ENCODE measurements around the gene FTSJ3.
"Not testable (repeated sequence)": the region's sequence is repeated elsewhere in the genome, so short reads cannot be mapped to it uniquely, and the experiment has no call there.

The FTSJ3 gene

DNA sequence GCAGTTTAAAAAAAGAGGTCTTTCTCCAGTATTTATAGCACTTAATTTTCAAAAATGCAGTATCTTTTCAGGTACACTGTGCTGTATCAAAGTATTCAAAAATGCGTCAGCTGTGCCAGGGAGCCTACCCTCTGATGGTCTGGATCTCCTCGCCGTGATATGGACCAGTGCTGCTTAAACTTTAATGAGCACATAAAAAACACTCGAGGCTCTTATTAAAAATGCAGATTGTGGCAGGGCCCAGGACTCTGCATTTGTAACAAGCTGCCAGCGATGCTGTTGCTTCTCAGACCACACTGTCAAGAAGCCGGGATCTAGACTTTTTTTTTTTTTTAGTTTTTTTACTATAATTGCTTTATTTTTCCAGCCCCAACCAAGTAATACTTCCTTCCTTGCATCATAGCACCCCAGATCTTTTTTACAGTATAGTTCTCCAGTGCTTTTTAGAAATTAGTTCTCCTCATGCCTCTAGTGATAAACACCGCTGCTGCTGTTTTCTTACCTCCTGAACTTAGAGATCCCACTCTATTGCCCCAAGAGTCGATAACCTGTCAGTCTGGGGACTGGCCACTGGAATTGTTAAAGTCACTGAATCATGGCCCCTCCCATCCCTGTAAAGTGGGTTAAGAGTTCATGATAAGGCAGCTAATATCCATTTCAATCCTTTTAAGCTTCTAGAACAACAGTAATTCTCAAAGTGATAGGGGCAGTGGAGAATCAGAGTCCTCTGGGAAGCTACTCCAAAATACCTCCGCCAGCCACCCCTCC, 16.6 kb upstream of the FTSJ3 start:
- Histone ChIP-seq H3K4me3 (ENCODE audit: low read depth, low read length) (no peak overlapping the region), H3K4me1 (ENCODE audit: control insufficient read depth, insufficient read depth, low read length) (peaks cover 19% of the 10 kb centered on the region), H3K27ac (ENCODE audit: extremely low read depth, low read depth, low read length) (no peak overlapping the region; the same call in 1 of the 2 replicates), H3K9me3 (ENCODE audit: control insufficient read depth, insufficient read depth, low read depth, low read length) (no peaks in the 10 kb centered on the region), H3K36me3 (ENCODE audit: control insufficient read depth in 2 of 2, insufficient read depth in 1 of 2, low read length in 2 of 2) (peaks cover 0 to 3% of the 10 kb centered on the region in 2 experiments; a peak in 1 of 3 replicates)
- TF ChIP-seq ZBTB20 (tag by site-specific recombination; IDR thresholded peaks at IDR 0.05) = peak; percentile 95
- TF ChIP-seq, protein P1, sequence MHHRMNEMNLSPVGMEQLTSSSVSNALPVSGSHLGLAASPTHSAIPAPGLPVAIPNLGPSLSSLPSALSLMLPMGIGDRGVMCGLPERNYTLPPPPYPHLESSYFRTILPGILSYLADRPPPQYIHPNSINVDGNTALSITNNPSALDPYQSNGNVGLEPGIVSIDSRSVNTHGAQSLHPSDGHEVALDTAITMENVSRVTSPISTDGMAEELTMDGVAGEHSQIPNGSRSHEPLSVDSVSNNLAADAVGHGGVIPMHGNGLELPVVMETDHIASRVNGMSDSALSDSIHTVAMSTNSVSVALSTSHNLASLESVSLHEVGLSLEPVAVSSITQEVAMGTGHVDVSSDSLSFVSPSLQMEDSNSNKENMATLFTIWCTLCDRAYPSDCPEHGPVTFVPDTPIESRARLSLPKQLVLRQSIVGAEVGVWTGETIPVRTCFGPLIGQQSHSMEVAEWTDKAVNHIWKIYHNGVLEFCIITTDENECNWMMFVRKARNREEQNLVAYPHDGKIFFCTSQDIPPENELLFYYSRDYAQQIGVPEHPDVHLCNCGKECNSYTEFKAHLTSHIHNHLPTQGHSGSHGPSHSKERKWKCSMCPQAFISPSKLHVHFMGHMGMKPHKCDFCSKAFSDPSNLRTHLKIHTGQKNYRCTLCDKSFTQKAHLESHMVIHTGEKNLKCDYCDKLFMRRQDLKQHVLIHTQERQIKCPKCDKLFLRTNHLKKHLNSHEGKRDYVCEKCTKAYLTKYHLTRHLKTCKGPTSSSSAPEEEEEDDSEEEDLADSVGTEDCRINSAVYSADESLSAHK (tag by site-specific recombination; IDR thresholded peaks at IDR 0.05) = no peak
- POLR2A ChIA-PET = interaction anchor here (0.6 to 2.0 kb wide), 12 partner anchors 10 to 1251 kb away, joined by 3 to 20 read pairs (median 4); partner anchors contain the start of genes CCDC47, DDX42, MAP3K3 and PSMC5
- CTCF ChIA-PET = interaction anchor here (0.6 to 9.5 kb wide), 4 partner anchors 9 to 22 kb away, joined by 4 to 62 read pairs (median 10); no protein-coding TSS in a partner anchor

DNA sequence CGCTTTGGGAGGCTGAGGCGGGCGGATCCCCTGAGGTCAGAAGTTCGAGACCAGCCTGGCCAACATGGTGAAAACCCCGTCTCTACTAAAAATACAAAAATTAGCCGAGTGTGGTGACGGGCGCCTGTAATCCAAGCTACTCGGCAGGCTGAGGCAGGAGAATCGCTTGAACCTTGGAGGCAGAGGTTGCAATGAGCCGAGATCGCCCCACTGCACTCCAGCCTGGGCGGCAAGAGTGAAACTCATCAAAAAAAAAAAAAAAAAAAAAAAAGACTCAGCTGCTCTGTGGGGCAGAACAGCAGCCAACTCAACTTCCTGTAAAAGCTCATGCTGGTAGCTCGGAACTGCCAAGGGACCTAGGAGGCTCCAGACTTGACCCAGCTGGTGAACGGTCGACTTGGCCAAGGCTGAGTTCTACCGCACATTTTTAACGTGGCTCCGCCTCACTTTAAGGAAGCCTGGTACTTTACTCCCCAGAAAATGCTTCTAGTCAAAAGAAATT, 16.0 kb upstream of the FTSJ3 start:
- not testable (repeated sequence) for H3K9me3 ChIP-seq (ENCODE audit: control insufficient read depth, insufficient read depth, low read depth, low read length)
- POLR2A ChIA-PET = interaction anchor here (0.6 to 2.0 kb wide), 18 partner anchors 9 to 1311 kb away, joined by 3 to 20 read pairs (median 4); partner anchors contain the start of genes CCDC47, DDX42, MAP3K3 and PSMC5
- CTCF ChIA-PET = interaction anchor here (0.6 to 9.5 kb wide), 5 partner anchors 9 to 23 kb away, joined by 4 to 62 read pairs (median 8); no protein-coding TSS in a partner anchor
- TF ChIP-seq ZNF10 (tag by site-specific recombination; IDR thresholded peaks at IDR 0.05) (0 out of 2 replicates have a peak, but pooled peaks have one; percentile 10), ZNF391 (tag by site-specific recombination; IDR thresholded peaks at IDR 0.05; ENCODE audit: borderline replicate concordance, low read depth) (peak; percentile 51; the same call in 1 of the 2 replicates), ZNF239 (tag by site-specific recombination; IDR thresholded peaks at IDR 0.05) (0 out of 2 replicates have a peak, but pooled peaks have one; percentile 10), ZFP69B (tag by site-specific recombination; IDR thresholded peaks at IDR 0.05) (0 out of 2 replicates have a peak, but pooled peaks have one; percentile 19), ZNF394 (tag by site-specific recombination; IDR thresholded peaks at IDR 0.05; ENCODE audit: borderline replicate concordance) (0 out of 2 replicates have a peak, but pooled peaks have one; percentile 25), ZSCAN16 (tag by site-specific recombination; IDR thresholded peaks at IDR 0.05) (0 out of 2 replicates have a peak, but pooled peaks have one; percentile 36), OVOL3 (tag by site-specific recombination; IDR thresholded peaks at IDR 0.05) (peak; percentile 49; the same call in 1 of the 2 replicates), ZNF501 (tag by site-specific recombination; IDR thresholded peaks at IDR 0.05) (peak; percentile 24; the same call in 1 of the 2 replicates), ZNF341 (tag by site-specific recombination; IDR thresholded peaks at IDR 0.05; ENCODE audit: low read depth) (peak; percentile 58; the same call in 1 of the 2 replicates), KLF7 (tag by site-specific recombination; IDR thresholded peaks at IDR 0.05; ENCODE audit: borderline replicate concordance) (peak; percentile 3; the same call in 1 of the 2 replicates), ZSCAN23 (tag by site-specific recombination; IDR thresholded peaks at IDR 0.05) (peak; percentile 79; the same call in 1 of the 2 replicates), ZNF335 (tag by site-specific recombination; conservative IDR thresholded peaks at IDR 0.05) (peak; percentile 75), ZBTB17 (tag by site-specific recombination; IDR thresholded peaks at IDR 0.05) (peak; percentile 47)
- TF ChIP-seq, protein P2, sequence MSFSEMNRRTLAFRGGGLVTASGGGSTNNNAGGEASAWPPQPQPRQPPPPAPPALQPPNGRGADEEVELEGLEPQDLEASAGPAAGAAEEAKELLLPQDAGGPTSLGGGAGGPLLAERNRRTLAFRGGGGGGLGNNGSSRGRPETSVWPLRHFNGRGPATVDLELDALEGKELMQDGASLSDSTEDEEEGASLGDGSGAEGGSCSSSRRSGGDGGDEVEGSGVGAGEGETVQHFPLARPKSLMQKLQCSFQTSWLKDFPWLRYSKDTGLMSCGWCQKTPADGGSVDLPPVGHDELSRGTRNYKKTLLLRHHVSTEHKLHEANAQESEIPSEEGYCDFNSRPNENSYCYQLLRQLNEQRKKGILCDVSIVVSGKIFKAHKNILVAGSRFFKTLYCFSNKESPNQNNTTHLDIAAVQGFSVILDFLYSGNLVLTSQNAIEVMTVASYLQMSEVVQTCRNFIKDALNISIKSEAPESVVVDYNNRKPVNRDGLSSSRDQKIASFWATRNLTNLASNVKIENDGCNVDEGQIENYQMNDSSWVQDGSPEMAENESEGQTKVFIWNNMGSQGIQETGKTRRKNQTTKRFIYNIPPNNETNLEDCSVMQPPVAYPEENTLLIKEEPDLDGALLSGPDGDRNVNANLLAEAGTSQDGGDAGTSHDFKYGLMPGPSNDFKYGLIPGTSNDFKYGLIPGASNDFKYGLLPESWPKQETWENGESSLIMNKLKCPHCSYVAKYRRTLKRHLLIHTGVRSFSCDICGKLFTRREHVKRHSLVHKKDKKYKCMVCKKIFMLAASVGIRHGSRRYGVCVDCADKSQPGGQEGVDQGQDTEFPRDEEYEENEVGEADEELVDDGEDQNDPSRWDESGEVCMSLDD (tag by site-specific recombination; IDR thresholded peaks at IDR 0.05) = peak; percentile 62; the same call in 1 of the 2 replicates
- TF ChIP-seq, protein P3, sequence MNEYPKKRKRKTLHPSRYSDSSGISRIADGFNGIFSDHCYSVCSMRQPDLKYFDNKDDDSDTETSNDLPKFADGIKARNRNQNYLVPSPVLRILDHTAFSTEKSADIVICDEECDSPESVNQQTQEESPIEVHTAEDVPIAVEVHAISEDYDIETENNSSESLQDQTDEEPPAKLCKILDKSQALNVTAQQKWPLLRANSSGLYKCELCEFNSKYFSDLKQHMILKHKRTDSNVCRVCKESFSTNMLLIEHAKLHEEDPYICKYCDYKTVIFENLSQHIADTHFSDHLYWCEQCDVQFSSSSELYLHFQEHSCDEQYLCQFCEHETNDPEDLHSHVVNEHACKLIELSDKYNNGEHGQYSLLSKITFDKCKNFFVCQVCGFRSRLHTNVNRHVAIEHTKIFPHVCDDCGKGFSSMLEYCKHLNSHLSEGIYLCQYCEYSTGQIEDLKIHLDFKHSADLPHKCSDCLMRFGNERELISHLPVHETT (tag by site-specific recombination; IDR thresholded peaks at IDR 0.05) = peak; percentile 50; the same call in 1 of the 2 replicates
- TF ChIP-seq, protein P4, sequence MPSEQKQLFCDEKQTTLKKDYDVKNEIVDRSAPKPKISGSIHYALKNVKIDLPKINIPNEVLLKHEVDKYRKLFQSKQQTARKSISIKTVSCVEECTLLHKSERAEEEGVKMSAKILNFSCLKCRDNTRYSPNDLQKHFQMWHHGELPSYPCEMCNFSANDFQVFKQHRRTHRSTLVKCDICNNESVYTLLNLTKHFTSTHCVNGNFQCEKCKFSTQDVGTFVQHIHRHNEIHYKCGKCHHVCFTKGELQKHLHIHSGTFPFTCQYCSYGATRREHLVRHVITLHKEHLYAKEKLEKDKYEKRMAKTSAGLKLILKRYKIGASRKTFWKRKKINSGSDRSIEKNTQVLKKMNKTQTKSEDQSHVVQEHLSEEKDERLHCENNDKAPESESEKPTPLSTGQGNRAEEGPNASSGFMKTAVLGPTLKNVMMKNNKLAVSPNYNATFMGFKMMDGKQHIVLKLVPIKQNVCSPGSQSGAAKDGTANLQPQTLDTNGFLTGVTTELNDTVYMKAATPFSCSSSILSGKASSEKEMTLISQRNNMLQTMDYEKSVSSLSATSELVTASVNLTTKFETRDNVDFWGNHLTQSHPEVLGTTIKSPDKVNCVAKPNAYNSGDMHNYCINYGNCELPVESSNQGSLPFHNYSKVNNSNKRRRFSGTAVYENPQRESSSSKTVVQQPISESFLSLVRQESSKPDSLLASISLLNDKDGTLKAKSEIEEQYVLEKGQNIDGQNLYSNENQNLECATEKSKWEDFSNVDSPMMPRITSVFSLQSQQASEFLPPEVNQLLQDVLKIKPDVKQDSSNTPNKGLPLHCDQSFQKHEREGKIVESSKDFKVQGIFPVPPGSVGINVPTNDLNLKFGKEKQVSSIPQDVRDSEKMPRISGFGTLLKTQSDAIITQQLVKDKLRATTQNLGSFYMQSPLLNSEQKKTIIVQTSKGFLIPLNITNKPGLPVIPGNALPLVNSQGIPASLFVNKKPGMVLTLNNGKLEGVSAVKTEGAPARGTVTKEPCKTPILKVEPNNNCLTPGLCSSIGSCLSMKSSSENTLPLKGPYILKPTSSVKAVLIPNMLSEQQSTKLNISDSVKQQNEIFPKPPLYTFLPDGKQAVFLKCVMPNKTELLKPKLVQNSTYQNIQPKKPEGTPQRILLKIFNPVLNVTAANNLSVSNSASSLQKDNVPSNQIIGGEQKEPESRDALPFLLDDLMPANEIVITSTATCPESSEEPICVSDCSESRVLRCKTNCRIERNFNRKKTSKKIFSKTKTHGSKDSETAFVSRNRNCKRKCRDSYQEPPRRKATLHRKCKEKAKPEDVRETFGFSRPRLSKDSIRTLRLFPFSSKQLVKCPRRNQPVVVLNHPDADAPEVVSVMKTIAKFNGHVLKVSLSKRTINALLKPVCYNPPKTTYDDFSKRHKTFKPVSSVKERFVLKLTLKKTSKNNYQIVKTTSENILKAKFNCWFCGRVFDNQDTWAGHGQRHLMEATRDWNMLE (tag by site-specific recombination; conservative IDR thresholded peaks at IDR 0.05; ENCODE audit: low read depth) = peak; percentile 51
- TF ChIP-seq, protein P5, sequence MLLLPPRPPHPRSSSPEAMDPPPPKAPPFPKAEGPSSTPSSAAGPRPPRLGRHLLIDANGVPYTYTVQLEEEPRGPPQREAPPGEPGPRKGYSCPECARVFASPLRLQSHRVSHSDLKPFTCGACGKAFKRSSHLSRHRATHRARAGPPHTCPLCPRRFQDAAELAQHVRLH (tag by site-specific recombination; IDR thresholded peaks at IDR 0.05) = peak; percentile 91; the same call in 1 of the 2 replicates

More for the DNA sequence above, 16.0 kb upstream of the FTSJ3 start:
- H3K4me3 ChIP-seq (ENCODE audit: low read depth, low read length) = peak overlapping the region; percentile 69
- peaks cover 20% of the 10 kb centered on the region for H3K4me1 ChIP-seq (ENCODE audit: control insufficient read depth, insufficient read depth, low read length)
- H3K36me3 ChIP-seq (ENCODE audit: control insufficient read depth in 2 of 2, insufficient read depth in 1 of 2, low read length in 2 of 2) = not testable (repeated sequence)
- peak overlapping the region; percentile 61; the same call in 1 of the 2 replicates for H3K27ac ChIP-seq (ENCODE audit: extremely low read depth, low read depth, low read length)

Data from HEK293 (cell line).